H1 (cell line): ENCODE results near the gene SIX5. TPM values are rescaled to one million over a fixed set of nuclear protein-coding genes. Genes with fewer than 3 reads are reported as not detected.

ENCODE experiments used
- ASH2L ChIP-seq: fragments of 200-600, 300-600 bp; sonication (generic); IDR thresholded peaks from one replicate; pipeline ENCODE4 v1.7.1; 2017; ENCODE audit warnings: low read length
- EP300 ChIP-seq, 2 experiments: IDR thresholded peaks; 1 replicate in 1 of 2; 2 replicates in 1 of 2; pipeline ENCODE4 v1.6.1; 2011 to 2012; ENCODE audit warnings: low read depth in 2 of 2, low read length in 2 of 2, mild to moderate bottlenecking in 2 of 2, borderline replicate concordance in 1 of 2, inconsistent platforms in 1 of 2, moderate library complexity in 1 of 2
- KDM1A ChIP-seq: fragments of 200-600, 300-600 bp; sonication (generic); IDR thresholded peaks from 2 replicates; pipeline ENCODE4 v1.7.1; 2016; ENCODE audit warnings: mild to moderate bottlenecking, low read length, borderline replicate concordance
- POU5F1 ChIP-seq: IDR thresholded peaks from 2 replicates; pipeline ENCODE4 v1.6.1; 2011; ENCODE audit warnings: low read depth, mild to moderate bottlenecking, low read length, moderate library complexity
- SRF ChIP-seq: IDR thresholded peaks from 2 replicates; pipeline ENCODE4 v1.6.1; 2011; ENCODE audit warnings: mild to moderate bottlenecking, low read depth, low read length, moderate library complexity
- polyA plus RNA-seq, 7 experiments: library from polyadenylated mRNA; depleted of rRNA in 3 of 7; stranded (reverse) in 5 of 7; unstranded in 2 of 7; fragments of >200 nt in 5 of 7; fragments of 200-250 nt in 2 of 7; gene quantifications; 1 replicate in 5 of 7; 2 replicates in 1 of 7; 4 replicates in 1 of 7; pipeline versions ENCODE4 v1.2.1 to v1.2.3, GENCODE V29; 2011 to 2013; ENCODE audit warnings: missing spikeins in 2 of 7, mixed read lengths in 2 of 7
- total RNA-seq: library from RNA; stranded (reverse); fragmentation: NEBNext Ultra II Directional; extraction: Animal tissue kit (Norgen Biotek cat#: 25700); gene quantifications from 2 replicates; pipeline ENCODE4 v1.2.1, GENCODE V29; 2021

The SIX5 gene
- total and polyA plus RNA-seq, 2 of the 8 experiments (the other 6 are each of a cell fraction or from before 2014, with no cell fraction given) = 20.9 to 24.2 TPM

DNA sequence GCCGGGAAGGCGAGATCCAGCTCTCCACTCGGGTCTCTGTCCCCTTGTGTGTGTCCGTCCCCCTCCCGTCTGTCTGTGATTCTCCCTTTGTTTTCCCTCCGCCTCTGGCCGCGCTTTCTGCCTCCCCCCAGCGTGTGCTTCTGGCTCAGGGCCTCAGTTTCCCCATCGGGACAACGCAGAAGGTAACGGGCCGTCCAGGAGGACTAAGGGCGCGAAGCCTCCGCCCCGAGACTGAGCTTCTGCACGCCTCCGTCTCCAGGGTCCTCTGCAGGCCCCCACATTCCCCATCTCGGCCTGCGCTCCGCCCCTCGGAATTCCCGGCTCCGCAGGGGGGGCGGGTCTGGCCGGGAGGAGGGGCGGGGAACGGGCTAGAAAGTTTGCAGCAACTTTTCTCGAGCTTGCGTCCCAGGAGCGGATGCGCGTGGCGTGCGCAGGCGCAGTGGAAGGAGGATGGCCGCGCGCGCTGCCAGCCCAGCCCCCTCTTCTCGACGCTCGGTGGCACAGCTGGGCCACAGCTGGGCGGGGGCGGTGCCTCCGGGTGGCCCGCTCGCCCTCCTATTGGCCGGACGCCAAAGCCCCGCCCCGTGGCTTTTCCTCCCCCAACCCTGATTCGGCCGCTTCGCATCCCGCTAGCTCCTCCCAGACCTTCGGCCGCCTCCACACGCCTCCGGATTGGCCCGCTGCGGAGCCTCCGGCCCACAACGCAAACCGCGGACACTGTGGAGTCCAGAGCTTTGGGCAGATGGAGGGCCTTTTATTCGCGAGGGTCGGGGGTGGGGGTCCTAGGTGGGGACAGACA, at the start of gene SIX5 (continued):
- TF ChIP-seq ASH2L (no peak), SRF (no peak), EP300 (IDR thresholded peaks at IDR 0.05; ENCODE audit: borderline replicate concordance in 1 of 2, low read depth in 2 of 2, low read length in 2 of 2) (no peak), POU5F1 (no peak), KDM1A (no peak)
